ENCODE data around the gene BSPRY. TPM values are rescaled to one million over a fixed set of nuclear protein-coding genes. Genes with fewer than 3 reads are reported as not detected.

The BSPRY gene
- total and polyA plus RNA-seq, 2 of the 13 experiments (the other 11 are each of a cell fraction or from before 2014, with no cell fraction given): 0.09 to 0.26 TPM

DNA sequence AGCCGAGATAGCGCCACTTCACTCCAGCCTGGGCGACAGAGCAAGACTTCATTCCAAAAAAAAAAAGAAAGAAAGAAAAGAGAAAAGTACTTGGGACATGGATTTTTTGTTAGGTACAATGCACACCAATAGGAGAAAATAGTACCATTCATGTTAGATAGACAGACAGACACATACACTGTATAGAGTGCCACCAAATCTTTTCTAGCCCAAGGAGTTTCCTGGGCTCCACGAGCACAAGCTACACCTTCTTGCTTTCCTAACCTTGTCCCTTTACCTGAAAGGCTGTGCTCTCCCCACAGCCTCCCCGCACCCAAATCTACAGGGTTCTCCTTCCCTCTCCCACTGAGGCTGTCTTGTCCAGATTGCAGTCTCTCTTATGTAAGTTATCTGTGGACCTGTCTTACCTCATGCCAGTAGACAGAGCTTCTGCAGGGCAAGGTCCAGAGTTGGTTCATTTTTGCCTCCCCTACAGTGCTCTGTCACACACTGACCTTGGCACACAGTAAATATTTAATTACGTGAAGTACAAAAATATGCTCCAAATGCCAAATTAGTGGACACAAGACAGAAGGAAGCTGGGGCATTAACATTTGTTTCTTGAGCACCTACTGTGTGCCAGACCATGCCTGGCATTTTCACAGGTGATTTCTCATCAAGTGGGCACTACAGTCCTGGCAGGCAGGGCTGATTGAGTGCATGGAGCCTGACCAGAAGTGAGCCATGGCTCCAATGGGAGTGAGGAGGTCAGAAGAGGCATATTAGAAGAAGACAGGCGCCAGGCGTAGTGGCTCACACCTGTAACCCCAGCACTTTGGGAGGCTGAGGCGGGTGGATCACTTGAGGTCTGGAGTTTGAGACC is 45.9 kb downstream of the BSPRY start (continued):
- TF ChIP-seq, protein P1, sequence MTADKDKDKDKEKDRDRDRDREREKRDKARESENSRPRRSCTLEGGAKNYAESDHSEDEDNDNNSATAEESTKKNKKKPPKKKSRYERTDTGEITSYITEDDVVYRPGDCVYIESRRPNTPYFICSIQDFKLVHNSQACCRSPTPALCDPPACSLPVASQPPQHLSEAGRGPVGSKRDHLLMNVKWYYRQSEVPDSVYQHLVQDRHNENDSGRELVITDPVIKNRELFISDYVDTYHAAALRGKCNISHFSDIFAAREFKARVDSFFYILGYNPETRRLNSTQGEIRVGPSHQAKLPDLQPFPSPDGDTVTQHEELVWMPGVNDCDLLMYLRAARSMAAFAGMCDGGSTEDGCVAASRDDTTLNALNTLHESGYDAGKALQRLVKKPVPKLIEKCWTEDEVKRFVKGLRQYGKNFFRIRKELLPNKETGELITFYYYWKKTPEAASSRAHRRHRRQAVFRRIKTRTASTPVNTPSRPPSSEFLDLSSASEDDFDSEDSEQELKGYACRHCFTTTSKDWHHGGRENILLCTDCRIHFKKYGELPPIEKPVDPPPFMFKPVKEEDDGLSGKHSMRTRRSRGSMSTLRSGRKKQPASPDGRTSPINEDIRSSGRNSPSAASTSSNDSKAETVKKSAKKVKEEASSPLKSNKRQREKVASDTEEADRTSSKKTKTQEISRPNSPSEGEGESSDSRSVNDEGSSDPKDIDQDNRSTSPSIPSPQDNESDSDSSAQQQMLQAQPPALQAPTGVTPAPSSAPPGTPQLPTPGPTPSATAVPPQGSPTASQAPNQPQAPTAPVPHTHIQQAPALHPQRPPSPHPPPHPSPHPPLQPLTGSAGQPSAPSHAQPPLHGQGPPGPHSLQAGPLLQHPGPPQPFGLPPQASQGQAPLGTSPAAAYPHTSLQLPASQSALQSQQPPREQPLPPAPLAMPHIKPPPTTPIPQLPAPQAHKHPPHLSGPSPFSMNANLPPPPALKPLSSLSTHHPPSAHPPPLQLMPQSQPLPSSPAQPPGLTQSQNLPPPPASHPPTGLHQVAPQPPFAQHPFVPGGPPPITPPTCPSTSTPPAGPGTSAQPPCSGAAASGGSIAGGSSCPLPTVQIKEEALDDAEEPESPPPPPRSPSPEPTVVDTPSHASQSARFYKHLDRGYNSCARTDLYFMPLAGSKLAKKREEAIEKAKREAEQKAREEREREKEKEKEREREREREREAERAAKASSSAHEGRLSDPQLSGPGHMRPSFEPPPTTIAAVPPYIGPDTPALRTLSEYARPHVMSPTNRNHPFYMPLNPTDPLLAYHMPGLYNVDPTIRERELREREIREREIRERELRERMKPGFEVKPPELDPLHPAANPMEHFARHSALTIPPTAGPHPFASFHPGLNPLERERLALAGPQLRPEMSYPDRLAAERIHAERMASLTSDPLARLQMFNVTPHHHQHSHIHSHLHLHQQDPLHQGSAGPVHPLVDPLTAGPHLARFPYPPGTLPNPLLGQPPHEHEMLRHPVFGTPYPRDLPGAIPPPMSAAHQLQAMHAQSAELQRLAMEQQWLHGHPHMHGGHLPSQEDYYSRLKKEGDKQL (CRISPR knock-in tag; IDR thresholded peaks at IDR 0.05; ENCODE audit: low read depth): no peak
- TF ChIP-seq MEIS2 (CRISPR knock-in tag; IDR thresholded peaks at IDR 0.05): peak; percentile 91
- TF ChIP-seq KDM1A (CRISPR knock-in tag; IDR thresholded peaks at IDR 0.05): no peak; the same call in 1 of the 2 replicates
- no peak for TF ChIP-seq ZNF10 (CRISPR knock-in tag; IDR thresholded peaks at IDR 0.05; ENCODE audit: borderline replicate concordance, low read depth)
- TF ChIP-seq SUZ12 (IDR thresholded peaks at IDR 0.05; ENCODE audit: low read depth, low read length): no peak
- no peak for TF ChIP-seq CHD2 (IDR thresholded peaks at IDR 0.05; ENCODE audit: low read depth, low read length)
- no peak for TF ChIP-seq ZNF737 (CRISPR knock-in tag; IDR thresholded peaks at IDR 0.05; ENCODE audit: borderline replicate concordance)
- TF ChIP-seq ZFYVE20 (CRISPR knock-in tag; IDR thresholded peaks at IDR 0.05; ENCODE audit: borderline replicate concordance, low read depth): no peak
- TF ChIP-seq XBP1 (CRISPR knock-in tag; IDR thresholded peaks at IDR 0.05): no peak
- TF ChIP-seq, protein P2, sequence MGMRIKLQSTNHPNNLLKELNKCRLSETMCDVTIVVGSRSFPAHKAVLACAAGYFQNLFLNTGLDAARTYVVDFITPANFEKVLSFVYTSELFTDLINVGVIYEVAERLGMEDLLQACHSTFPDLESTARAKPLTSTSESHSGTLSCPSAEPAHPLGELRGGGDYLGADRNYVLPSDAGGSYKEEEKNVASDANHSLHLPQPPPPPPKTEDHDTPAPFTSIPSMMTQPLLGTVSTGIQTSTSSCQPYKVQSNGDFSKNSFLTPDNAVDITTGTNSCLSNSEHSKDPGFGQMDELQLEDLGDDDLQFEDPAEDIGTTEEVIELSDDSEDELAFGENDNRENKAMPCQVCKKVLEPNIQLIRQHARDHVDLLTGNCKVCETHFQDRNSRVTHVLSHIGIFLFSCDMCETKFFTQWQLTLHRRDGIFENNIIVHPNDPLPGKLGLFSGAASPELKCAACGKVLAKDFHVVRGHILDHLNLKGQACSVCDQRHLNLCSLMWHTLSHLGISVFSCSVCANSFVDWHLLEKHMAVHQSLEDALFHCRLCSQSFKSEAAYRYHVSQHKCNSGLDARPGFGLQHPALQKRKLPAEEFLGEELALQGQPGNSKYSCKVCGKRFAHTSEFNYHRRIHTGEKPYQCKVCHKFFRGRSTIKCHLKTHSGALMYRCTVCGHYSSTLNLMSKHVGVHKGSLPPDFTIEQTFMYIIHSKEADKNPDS (CRISPR knock-in tag; IDR thresholded peaks at IDR 0.05): peak; percentile 69; the same call in 1 of the 2 replicates
- TF ChIP-seq ELF3 (CRISPR knock-in tag; IDR thresholded peaks at IDR 0.05): peak; percentile 88
- TF ChIP-seq JDP2 (CRISPR knock-in tag; IDR thresholded peaks at IDR 0.05; ENCODE audit: borderline replicate concordance): no peak
- TF ChIP-seq ZFP36L2 (CRISPR knock-in tag; IDR thresholded peaks at IDR 0.05): no peak
- no peak; the same call in 1 of the 2 replicates for TF ChIP-seq REL (CRISPR knock-in tag; conservative IDR thresholded peaks at IDR 0.05)
- TF ChIP-seq KLF15 (CRISPR knock-in tag; IDR thresholded peaks at IDR 0.05; ENCODE audit: borderline replicate concordance): no peak
- TF ChIP-seq, protein P3, sequence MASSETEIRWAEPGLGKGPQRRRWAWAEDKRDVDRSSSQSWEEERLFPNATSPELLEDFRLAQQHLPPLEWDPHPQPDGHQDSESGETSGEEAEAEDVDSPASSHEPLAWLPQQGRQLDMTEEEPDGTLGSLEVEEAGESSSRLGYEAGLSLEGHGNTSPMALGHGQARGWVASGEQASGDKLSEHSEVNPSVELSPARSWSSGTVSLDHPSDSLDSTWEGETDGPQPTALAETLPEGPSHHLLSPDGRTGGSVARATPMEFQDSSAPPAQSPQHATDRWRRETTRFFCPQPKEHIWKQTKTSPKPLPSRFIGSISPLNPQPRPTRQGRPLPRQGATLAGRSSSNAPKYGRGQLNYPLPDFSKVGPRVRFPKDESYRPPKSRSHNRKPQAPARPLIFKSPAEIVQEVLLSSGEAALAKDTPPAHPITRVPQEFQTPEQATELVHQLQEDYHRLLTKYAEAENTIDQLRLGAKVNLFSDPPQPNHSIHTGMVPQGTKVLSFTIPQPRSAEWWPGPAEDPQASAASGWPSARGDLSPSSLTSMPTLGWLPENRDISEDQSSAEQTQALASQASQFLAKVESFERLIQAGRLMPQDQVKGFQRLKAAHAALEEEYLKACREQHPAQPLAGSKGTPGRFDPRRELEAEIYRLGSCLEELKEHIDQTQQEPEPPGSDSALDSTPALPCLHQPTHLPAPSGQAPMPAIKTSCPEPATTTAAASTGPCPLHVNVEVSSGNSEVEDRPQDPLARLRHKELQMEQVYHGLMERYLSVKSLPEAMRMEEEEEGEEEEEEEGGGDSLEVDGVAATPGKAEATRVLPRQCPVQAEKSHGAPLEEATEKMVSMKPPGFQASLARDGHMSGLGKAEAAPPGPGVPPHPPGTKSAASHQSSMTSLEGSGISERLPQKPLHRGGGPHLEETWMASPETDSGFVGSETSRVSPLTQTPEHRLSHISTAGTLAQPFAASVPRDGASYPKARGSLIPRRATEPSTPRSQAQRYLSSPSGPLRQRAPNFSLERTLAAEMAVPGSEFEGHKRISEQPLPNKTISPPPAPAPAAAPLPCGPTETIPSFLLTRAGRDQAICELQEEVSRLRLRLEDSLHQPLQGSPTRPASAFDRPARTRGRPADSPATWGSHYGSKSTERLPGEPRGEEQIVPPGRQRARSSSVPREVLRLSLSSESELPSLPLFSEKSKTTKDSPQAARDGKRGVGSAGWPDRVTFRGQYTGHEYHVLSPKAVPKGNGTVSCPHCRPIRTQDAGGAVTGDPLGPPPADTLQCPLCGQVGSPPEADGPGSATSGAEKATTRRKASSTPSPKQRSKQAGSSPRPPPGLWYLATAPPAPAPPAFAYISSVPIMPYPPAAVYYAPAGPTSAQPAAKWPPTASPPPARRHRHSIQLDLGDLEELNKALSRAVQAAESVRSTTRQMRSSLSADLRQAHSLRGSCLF (CRISPR knock-in tag; IDR thresholded peaks at IDR 0.05; ENCODE audit: borderline replicate concordance): no peak
- TF ChIP-seq SSRP1 (CRISPR knock-in tag; IDR thresholded peaks at IDR 0.05): 0 out of 2 replicates have a peak, but pooled peaks have one; percentile 53
